Progenitor cell of endocrine pancreas (in vitro differentiated cells): Measurements from ENCODE around the gene C19orf38. TPM values are rescaled to one million over a fixed set of nuclear protein-coding genes. Genes with fewer than 3 reads are reported as not detected.

Experiments
- DNase-seq: peaks from one replicate; pipeline ENCODE4 v3.0.0; 2021; ENCODE audit warnings: low spot score; ENCODE audit not compliant: unreplicated experiment
- H3K27ac Mint-ChIP-seq: 2 replicates; pipeline ENCODE4 v1.8.0; 2021; ENCODE audit warnings: mild to moderate bottlenecking, moderate library complexity, mixed read lengths
- H3K27me3 Mint-ChIP-seq: 2 replicates; pipeline ENCODE4 v1.8.0; 2021; ENCODE audit warnings: mixed read lengths
- H3K36me3 Mint-ChIP-seq: 2 replicates; pipeline ENCODE4 v1.8.0; 2022; ENCODE audit warnings: mixed read lengths; ENCODE audit not compliant: insufficient read depth
- H3K4me1 Mint-ChIP-seq: 2 replicates; pipeline ENCODE4 v1.8.0; 2021; ENCODE audit warnings: low read depth, mixed read lengths
- H3K4me3 Mint-ChIP-seq: 2 replicates; pipeline ENCODE4 v1.8.0; 2021; ENCODE audit warnings: low read depth, mild to moderate bottlenecking, moderate library complexity, mixed read lengths
- H3K9me3 Mint-ChIP-seq: 2 replicates; pipeline ENCODE4 v1.8.0; 2021; ENCODE audit warnings: low read depth, mixed read lengths
- CTCF ChIP-seq: fragments of 200-600 bp; sonication (generic); IDR thresholded peaks from one replicate; pipeline ENCODE4 v1.5.0; 2021; ENCODE audit warnings: antibody characterized with exemption, mild to moderate bottlenecking; ENCODE audit not compliant: unreplicated experiment
- total RNA-seq: library from RNA; stranded (reverse); gene quantifications from 2 replicates; pipeline ENCODE4 v1.2.1, GENCODE V29; 2021

C19orf38 gene
- total RNA-seq, 1 donor from 2014 or later = 0.31 TPM

- Mint-ChIP-seq H3K27ac (no peak overlapping the region), H3K9me3 (no peaks in the 10 kb centered on the region), H3K4me1 (peaks cover 35% of the 10 kb centered on the region), H3K4me3 (no peak overlapping the region), H3K27me3 (no peaks in the 10 kb centered on the region), H3K36me3 (peaks cover under 1% of the 10 kb centered on the region)
- TF ChIP-seq CTCF = no peak
- no peak for DNase-seq
These were observed 36.1 kb downstream of the C19orf38 start for GRCh38 chr19:10884274-10884673.

- H3K27ac Mint-ChIP-seq = peak overlapping the region; percentile 45
- DNase-seq = no peak
- peaks cover 29% of the 10 kb centered on the region for H3K4me1 Mint-ChIP-seq
- no peak for TF ChIP-seq CTCF
- H3K9me3 Mint-ChIP-seq = no peaks in the 10 kb centered on the region
- H3K27me3 Mint-ChIP-seq = no peaks in the 10 kb centered on the region
- H3K36me3 Mint-ChIP-seq = no peaks in the 10 kb centered on the region
- H3K4me3 Mint-ChIP-seq = no peak overlapping the region
These were observed 37.3 kb downstream of the C19orf38 start for GRCh38 chr19:10885201-10886169.

GRCh38 chr19:10887616-10888367, 39.6 kb downstream of the C19orf38 start:
- TF ChIP-seq CTCF = no peak
- Mint-ChIP-seq H3K27me3 (no peaks in the 10 kb centered on the region), H3K27ac (peak overlapping the region; percentile 77), H3K36me3 (no peaks in the 10 kb centered on the region), H3K9me3 (no peaks in the 10 kb centered on the region), H3K4me1 (peaks cover 22% of the 10 kb centered on the region), H3K4me3 (no peak overlapping the region)
- no peak for DNase-seq

- Mint-ChIP-seq H3K27me3 (no peaks in the 10 kb centered on the region), H3K4me3 (no peak overlapping the region), H3K27ac (peak overlapping the region; percentile 82), H3K4me1 (peaks cover 22% of the 10 kb centered on the region), H3K36me3 (no peaks in the 10 kb centered on the region), H3K9me3 (no peaks in the 10 kb centered on the region)
- DNase-seq = no peak
- no peak for TF ChIP-seq CTCF
These were observed 40.2 kb downstream of the C19orf38 start for GRCh38 chr19:10888421-10888866.

GRCh38 chr19:10889880-10890279, 41.7 kb downstream of the C19orf38 start:
- Mint-ChIP-seq H3K4me1 (peaks cover 28% of the 10 kb centered on the region), H3K36me3 (no peaks in the 10 kb centered on the region), H3K4me3 (no peak overlapping the region), H3K27ac (no peak overlapping the region), H3K27me3 (no peaks in the 10 kb centered on the region), H3K9me3 (no peaks in the 10 kb centered on the region)
- TF ChIP-seq CTCF = no peak
- no peak for DNase-seq
